K562 (cell line): ENCODE results near the gene TNFAIP6. TPM values are rescaled to one million over a fixed set of nuclear protein-coding genes. Genes with fewer than 3 reads are reported as not detected.

Source experiments
- ARNT ChIP-seq, 2 experiments: fragments of 450-650 bp; IDR thresholded peaks; 2 replicates each; pipeline ENCODE4 v1.6.1; 2016; ENCODE audit warnings: mild to moderate bottlenecking in 1 of 2
- BHLHE40 ChIP-seq: IDR thresholded peaks from 2 replicates; pipeline ENCODE4 v1.6.1; 2011; ENCODE audit warnings: low read length, improper control_type of control experiment
- CEBPZ ChIP-seq: fragments of 150-350 bp; IDR thresholded peaks from 2 replicates; pipeline ENCODE4 v1.6.1; 2014; ENCODE audit warnings: low read depth, mild to moderate bottlenecking, low read length, borderline replicate concordance
- CLOCK ChIP-seq: fragments of 250-450 bp; sonication (Bioruptor Pico); IDR thresholded peaks from 2 replicates; pipeline ENCODE4 v1.4.0; 2020; ENCODE audit warnings: mild to moderate bottlenecking, moderate library complexity, borderline replicate concordance
- HDAC1 ChIP-seq, 2 experiments: fragments of 450-650 bp; IDR thresholded peaks; 2 replicates each; pipeline ENCODE4 v1.6.1; 2016 to 2017; ENCODE audit warnings: inconsistent platforms in 1 of 2, mild to moderate bottlenecking in 1 of 2, moderate library complexity in 1 of 2
- HLTF ChIP-seq: fragments of 450-650 bp; IDR thresholded peaks from 2 replicates; pipeline ENCODE4 v1.6.1; 2016
- LCOR ChIP-seq: sonication (generic); formaldehyde crosslinking; IDR thresholded peaks from 2 replicates; pipeline ENCODE4 v1.8.0; 2022; ENCODE audit warnings: mild to moderate bottlenecking, missing genetic modification reagents
- PHF20 ChIP-seq: fragments of 450-650 bp; IDR thresholded peaks from 2 replicates; pipeline ENCODE4 v1.6.1; 2018; ENCODE audit not compliant: partially characterized antibody
- POLR2AphosphoS5 ChIP-seq: IDR thresholded peaks from 2 replicates; pipeline ENCODE4 v1.6.1; 2011; ENCODE audit warnings: mild to moderate bottlenecking, low read depth, low read length, moderate library complexity; ENCODE audit not compliant: control insufficient read depth, insufficient read depth
- ZMIZ1 ChIP-seq, 2 experiments: fragments of 150-350 bp in 1 of 2; IDR thresholded peaks; 2 replicates each; pipeline ENCODE4 v1.6.1; 2012 to 2016; ENCODE audit warnings: low read depth in 2 of 2, low read length in 2 of 2, mild to moderate bottlenecking in 1 of 2, moderate library complexity in 1 of 2
- ZNF184 ChIP-seq: sonication (generic); formaldehyde crosslinking; IDR thresholded peaks from 2 replicates; pipeline ENCODE4 v1.5.0; 2020; ENCODE audit warnings: missing genetic modification reagents
- polyA plus RNA-seq, 8 experiments: library from polyadenylated mRNA; depleted of rRNA in 4 of 8; stranded (reverse) in 5 of 8; unstranded in 3 of 8; fragments of >200 nt; fragmentation: Nextera tagmentation in 2 of 8; fragmentation: Illumina TruSeq in 1 of 8; extraction: Ambion mirVana in 2 of 8; extraction: Trizol in 1 of 8; gene quantifications; 2 replicates each; pipeline versions ENCODE4 v1.2.1 to v1.2.3, GENCODE V29; 2011 to 2014; ENCODE audit warnings: inconsistent platforms in 1 of 8, missing spikeins in 1 of 8
- total RNA-seq, 7 experiments: library from RNA; depleted of rRNA in 6 of 7; stranded (reverse); fragments of >200 nt in 6 of 7; fragmentation: Illumina TruSeq in 2 of 7; extraction: Trizol in 2 of 7; gene quantifications; 2 replicates each; pipeline versions ENCODE4 v1.2.1 to v1.2.3, GENCODE V29; 2011 to 2021; ENCODE audit warnings: low replicate concordance in 1 of 7
- TF ChIP-seq, protein P1 (sequence below), 3 experiments: fragments of 200-800 bp in 1 of 3; fragments of 250-450 bp in 1 of 3; fragments of 450-650 bp in 1 of 3; sonication (Bioruptor Pico) in 1 of 3; sonication (Bioruptor generic) in 1 of 3; formaldehyde crosslinking in 1 of 3; IDR thresholded peaks; 2 replicates each; pipeline versions ENCODE4 v1.6.1 to v1.8.0; 2016 to 2022; ENCODE audit warnings: mild to moderate bottlenecking in 2 of 3, missing genetic modification characterization in 2 of 3, missing compliant biosample characterization in 1 of 3, moderate library complexity in 1 of 3
- TF ChIP-seq, protein P2 (sequence below): IDR thresholded peaks from 3 replicates; pipeline ENCODE4 v1.6.1; 2011; ENCODE audit warnings: borderline replicate concordance, mild to moderate bottlenecking; ENCODE audit not compliant: insufficient read length, insufficient read depth

TNFAIP6 gene
- total and polyA plus RNA-seq, 9 of the 15 experiments (the other 6 are each of a cell fraction or from before 2014, with no cell fraction given) = 0.07 to 0.28 (median 0.08) TPM; not detected in 6

GRCh38 chr2:151410485-151410834 lies 53.1 kb downstream of the TNFAIP6 start (continued):
- TF ChIP-seq ARNT (IDR thresholded peaks at IDR 0.05) = no peak
- no peak for TF ChIP-seq ZNF184 (CRISPR knock-in tag)
- no peak for TF ChIP-seq CLOCK (CRISPR knock-in tag)
- TF ChIP-seq, protein P1, sequence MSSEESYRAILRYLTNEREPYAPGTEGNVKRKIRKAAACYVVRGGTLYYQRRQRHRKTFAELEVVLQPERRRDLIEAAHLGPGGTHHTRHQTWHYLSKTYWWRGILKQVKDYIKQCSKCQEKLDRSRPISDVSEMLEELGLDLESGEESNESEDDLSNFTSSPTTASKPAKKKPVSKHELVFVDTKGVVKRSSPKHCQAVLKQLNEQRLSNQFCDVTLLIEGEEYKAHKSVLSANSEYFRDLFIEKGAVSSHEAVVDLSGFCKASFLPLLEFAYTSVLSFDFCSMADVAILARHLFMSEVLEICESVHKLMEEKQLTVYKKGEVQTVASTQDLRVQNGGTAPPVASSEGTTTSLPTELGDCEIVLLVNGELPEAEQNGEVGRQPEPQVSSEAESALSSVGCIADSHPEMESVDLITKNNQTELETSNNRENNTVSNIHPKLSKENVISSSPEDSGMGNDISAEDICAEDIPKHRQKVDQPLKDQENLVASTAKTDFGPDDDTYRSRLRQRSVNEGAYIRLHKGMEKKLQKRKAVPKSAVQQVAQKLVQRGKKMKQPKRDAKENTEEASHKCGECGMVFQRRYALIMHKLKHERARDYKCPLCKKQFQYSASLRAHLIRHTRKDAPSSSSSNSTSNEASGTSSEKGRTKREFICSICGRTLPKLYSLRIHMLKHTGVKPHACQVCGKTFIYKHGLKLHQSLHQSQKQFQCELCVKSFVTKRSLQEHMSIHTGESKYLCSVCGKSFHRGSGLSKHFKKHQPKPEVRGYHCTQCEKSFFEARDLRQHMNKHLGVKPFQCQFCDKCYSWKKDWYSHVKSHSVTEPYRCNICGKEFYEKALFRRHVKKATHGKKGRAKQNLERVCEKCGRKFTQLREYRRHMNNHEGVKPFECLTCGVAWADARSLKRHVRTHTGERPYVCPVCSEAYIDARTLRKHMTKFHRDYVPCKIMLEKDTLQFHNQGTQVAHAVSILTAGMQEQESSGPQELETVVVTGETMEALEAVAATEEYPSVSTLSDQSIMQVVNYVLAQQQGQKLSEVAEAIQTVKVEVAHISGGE (CRISPR knock-in tag; IDR thresholded peaks at IDR 0.05) = no peak
- peak; percentile 53; the same call in 1 of the 2 replicates for TF ChIP-seq BHLHE40
- TF ChIP-seq LCOR (CRISPR knock-in tag) = 0 out of 2 replicates have a peak, but pooled peaks have one; percentile 20
- no peak for TF ChIP-seq HLTF
- TF ChIP-seq PHF20 = no peak
- TF ChIP-seq POLR2AphosphoS5 = peak; percentile 58; the same call in 1 of the 2 replicates
- TF ChIP-seq ZMIZ1 (IDR thresholded peaks at IDR 0.05; ENCODE audit: low read depth in 2 of 2, low read length in 2 of 2) = no peak
- TF ChIP-seq CEBPZ = no peak
- peak in 1 of 2 experiments; percentile 9; a peak in 2 of 4 replicates for TF ChIP-seq HDAC1 (IDR thresholded peaks at IDR 0.05)
- TF ChIP-seq, protein P2, sequence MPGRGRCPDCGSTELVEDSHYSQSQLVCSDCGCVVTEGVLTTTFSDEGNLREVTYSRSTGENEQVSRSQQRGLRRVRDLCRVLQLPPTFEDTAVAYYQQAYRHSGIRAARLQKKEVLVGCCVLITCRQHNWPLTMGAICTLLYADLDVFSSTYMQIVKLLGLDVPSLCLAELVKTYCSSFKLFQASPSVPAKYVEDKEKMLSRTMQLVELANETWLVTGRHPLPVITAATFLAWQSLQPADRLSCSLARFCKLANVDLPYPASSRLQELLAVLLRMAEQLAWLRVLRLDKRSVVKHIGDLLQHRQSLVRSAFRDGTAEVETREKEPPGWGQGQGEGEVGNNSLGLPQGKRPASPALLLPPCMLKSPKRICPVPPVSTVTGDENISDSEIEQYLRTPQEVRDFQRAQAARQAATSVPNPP = no peak
